ENCODE measurements around the gene GALNTL6. TPM values are rescaled to one million over a fixed set of nuclear protein-coding genes. Genes with fewer than 3 reads are reported as not detected.

Gene GALNTL6
- polyA plus RNA-seq = under 1 TPM in 3 of 4 donors, not detected in 1; 0.30 to 0.45 (median 0.31) TPM
- long read RNA-seq, donor 1 = 0 reads
- long read RNA-seq, donor 2 = 0 reads
- long read RNA-seq, donor 3 = 0 reads
- long read RNA-seq, donor 4 = 0 reads
- long read RNA-seq, donor 5 = 0 reads
- long read RNA-seq, donor 6 = 0 reads
- long read RNA-seq, donor 7 = 0 reads
- long read RNA-seq, donor 8 = 0 reads
- long read RNA-seq, donor 9, partial matches to known transcripts = 0 of 1 reads
- long read RNA-seq, donor 9, other reads (novel, unspliced or antisense) = 0 of 1 reads
- long read RNA-seq, donor 10 = 0 reads

- Histone ChIP-seq H3K9me3 (ENCODE audit: control insufficient read depth in 2 of 2, insufficient read depth in 1 of 2, low read depth in 1 of 2, low read length in 1 of 2) (no peaks in the 10 kb centered on the region), H3K4me1 (ENCODE audit: control insufficient read depth in 3 of 3, insufficient read depth in 2 of 3, low read depth in 1 of 3, low read length in 2 of 3) (peaks cover 0 to 10% (median 3%) of the 10 kb centered on the region in 3 donors), H3K4me3 (ENCODE audit: low read depth in 1 of 3, low read length in 3 of 3) (peak within 1 kb of the TSS in 2 of 3 donors; percentile 33 to 50), H3K36me3 (ENCODE audit: control insufficient read depth in 3 of 3, insufficient read depth in 2 of 3, low read depth in 1 of 3, low read length in 3 of 3) (no peaks in the 10 kb centered on the region), H3K27me3 (ENCODE audit: control insufficient read depth in 3 of 3, insufficient read depth in 3 of 3, low read length in 3 of 3) (peaks cover 2 to 36% (median 14%) of the 10 kb centered on the region in 3 donors), H3K27ac (ENCODE audit: low read depth in 1 of 3, low read length in 2 of 3) (no peak within 1 kb of the TSS)
- no peak for FAIRE-seq
- DNase-seq = peak; percentile 6 to 28
- 2 to 3% (median 3%) methylated on average over 60 to 83 of the region's 83 CpGs for WGBS, 3 donors
Observed at GRCh38 chr4:171812665-171813525, at the start of gene GALNTL6. Gene GALNTL6, plus strand, starts transcription at chr4:171813404.

GRCh38 chr4:171765514-171765913 lies 47.7 kb upstream of the GALNTL6 start:
- Histone ChIP-seq H3K4me1 (ENCODE audit: control insufficient read depth in 3 of 3, insufficient read depth in 2 of 3, low read depth in 1 of 3, low read length in 2 of 3) (no peaks in the 10 kb centered on the region), H3K9me3 (ENCODE audit: control insufficient read depth in 2 of 2, insufficient read depth in 1 of 2, low read depth in 1 of 2, low read length in 1 of 2) (no peaks in the 10 kb centered on the region), H3K36me3 (ENCODE audit: control insufficient read depth in 3 of 3, insufficient read depth in 2 of 3, low read depth in 1 of 3, low read length in 3 of 3) (no peaks in the 10 kb centered on the region), H3K27ac (ENCODE audit: low read depth in 1 of 3, low read length in 2 of 3) (no peak overlapping the region), H3K4me3 (ENCODE audit: low read depth in 1 of 3, low read length in 3 of 3) (no peak overlapping the region), H3K27me3 (ENCODE audit: control insufficient read depth in 3 of 3, insufficient read depth in 3 of 3, low read length in 3 of 3) (no peaks in the 10 kb centered on the region)
- DNase-seq = no peak
- no peak for FAIRE-seq

GRCh38 chr4:171774642-171775190 lies 38.5 kb upstream of the GALNTL6 start:
- H3K27ac ChIP-seq (ENCODE audit: low read depth in 1 of 3, low read length in 2 of 3) = no peak overlapping the region
- H3K4me3 ChIP-seq (ENCODE audit: low read depth in 1 of 3, low read length in 3 of 3) = no peak overlapping the region
- WGBS, 3 donors = 64 to 86% (median 75%) methylated on average over 6 of the region's 6 CpGs
- no peaks in the 10 kb centered on the region for H3K36me3 ChIP-seq (ENCODE audit: control insufficient read depth in 3 of 3, insufficient read depth in 2 of 3, low read depth in 1 of 3, low read length in 3 of 3)
- no peak for FAIRE-seq
- DNase-seq = no peak
- no peaks in the 10 kb centered on the region for H3K27me3 ChIP-seq (ENCODE audit: control insufficient read depth in 3 of 3, insufficient read depth in 3 of 3, low read length in 3 of 3)
- peaks cover 0 to 3% of the 10 kb centered on the region in 2 donors for H3K9me3 ChIP-seq (ENCODE audit: control insufficient read depth in 2 of 2, insufficient read depth in 1 of 2, low read depth in 1 of 2, low read length in 1 of 2)
- H3K4me1 ChIP-seq (ENCODE audit: control insufficient read depth in 3 of 3, insufficient read depth in 2 of 3, low read depth in 1 of 3, low read length in 2 of 3) = no peaks in the 10 kb centered on the region

GRCh38 chr4:171779301-171779700 lies 33.9 kb upstream of the GALNTL6 start:
- Histone ChIP-seq H3K4me1 (ENCODE audit: control insufficient read depth in 3 of 3, insufficient read depth in 2 of 3, low read depth in 1 of 3, low read length in 2 of 3) (no peaks in the 10 kb centered on the region), H3K27ac (ENCODE audit: low read depth in 1 of 3, low read length in 2 of 3) (no peak overlapping the region), H3K4me3 (ENCODE audit: low read depth in 1 of 3, low read length in 3 of 3) (no peak overlapping the region), H3K36me3 (ENCODE audit: control insufficient read depth in 3 of 3, insufficient read depth in 2 of 3, low read depth in 1 of 3, low read length in 3 of 3) (no peaks in the 10 kb centered on the region), H3K9me3 (ENCODE audit: control insufficient read depth in 2 of 2, insufficient read depth in 1 of 2, low read depth in 1 of 2, low read length in 1 of 2) (peaks cover 0 to 10% of the 10 kb centered on the region in 2 donors), H3K27me3 (ENCODE audit: control insufficient read depth in 3 of 3, insufficient read depth in 3 of 3, low read length in 3 of 3) (no peaks in the 10 kb centered on the region)
- 88 to 92% (median 90%) methylated on average over 5 of the region's 5 CpGs for WGBS, 3 donors
- FAIRE-seq = no peak
- DNase-seq = no peak

- no peak for DNase-seq
- H3K4me1 ChIP-seq (ENCODE audit: control insufficient read depth in 3 of 3, insufficient read depth in 2 of 3, low read depth in 1 of 3, low read length in 2 of 3) = no peaks in the 10 kb centered on the region
- H3K4me3 ChIP-seq (ENCODE audit: low read depth in 1 of 3, low read length in 3 of 3) = no peak overlapping the region
- no peak overlapping the region for H3K27ac ChIP-seq (ENCODE audit: low read depth in 1 of 3, low read length in 2 of 3)
- no peaks in the 10 kb centered on the region for H3K27me3 ChIP-seq (ENCODE audit: control insufficient read depth in 3 of 3, insufficient read depth in 3 of 3, low read length in 3 of 3)
- 69 to 72% (median 69%) methylated on average over 3 of the region's 3 CpGs for WGBS, 3 donors
- no peaks in the 10 kb centered on the region for H3K36me3 ChIP-seq (ENCODE audit: control insufficient read depth in 3 of 3, insufficient read depth in 2 of 3, low read depth in 1 of 3, low read length in 3 of 3)
- FAIRE-seq = no peak
- H3K9me3 ChIP-seq (ENCODE audit: control insufficient read depth in 2 of 2, insufficient read depth in 1 of 2, low read depth in 1 of 2, low read length in 1 of 2) = peaks cover 0 to 10% of the 10 kb centered on the region in 2 donors
Observed at GRCh38 chr4:171785388-171785787, 27.8 kb upstream of the GALNTL6 start.

GRCh38 chr4:171793723-171794122 lies 19.5 kb upstream of the GALNTL6 start:
- Histone ChIP-seq H3K4me1 (ENCODE audit: control insufficient read depth in 3 of 3, insufficient read depth in 2 of 3, low read depth in 1 of 3, low read length in 2 of 3) (no peaks in the 10 kb centered on the region), H3K4me3 (ENCODE audit: low read depth in 1 of 3, low read length in 3 of 3) (no peak overlapping the region), H3K27ac (ENCODE audit: low read depth in 1 of 3, low read length in 2 of 3) (no peak overlapping the region), H3K27me3 (ENCODE audit: control insufficient read depth in 3 of 3, insufficient read depth in 3 of 3, low read length in 3 of 3) (no peaks in the 10 kb centered on the region), H3K9me3 (ENCODE audit: control insufficient read depth in 2 of 2, insufficient read depth in 1 of 2, low read depth in 1 of 2, low read length in 1 of 2) (no peaks in the 10 kb centered on the region), H3K36me3 (ENCODE audit: control insufficient read depth in 3 of 3, insufficient read depth in 2 of 3, low read depth in 1 of 3, low read length in 3 of 3) (no peaks in the 10 kb centered on the region)
- no peak for DNase-seq
- FAIRE-seq = no peak
- WGBS, 3 donors = 84 to 89% (median 85%) methylated on average over 5 of the region's 5 CpGs

GRCh38 chr4:171794528-171794927 lies 18.7 kb upstream of the GALNTL6 start:
- H3K9me3 ChIP-seq (ENCODE audit: control insufficient read depth in 2 of 2, insufficient read depth in 1 of 2, low read depth in 1 of 2, low read length in 1 of 2) = no peaks in the 10 kb centered on the region
- WGBS, 3 donors = 82 to 87% (median 83%) methylated on average over 2 of the region's 2 CpGs
- no peak for FAIRE-seq
- H3K27ac ChIP-seq (ENCODE audit: low read depth in 1 of 3, low read length in 2 of 3) = no peak overlapping the region
- no peaks in the 10 kb centered on the region for H3K4me1 ChIP-seq (ENCODE audit: control insufficient read depth in 3 of 3, insufficient read depth in 2 of 3, low read depth in 1 of 3, low read length in 2 of 3)
- no peaks in the 10 kb centered on the region for H3K36me3 ChIP-seq (ENCODE audit: control insufficient read depth in 3 of 3, insufficient read depth in 2 of 3, low read depth in 1 of 3, low read length in 3 of 3)
- no peaks in the 10 kb centered on the region for H3K27me3 ChIP-seq (ENCODE audit: control insufficient read depth in 3 of 3, insufficient read depth in 3 of 3, low read length in 3 of 3)
- DNase-seq = no peak
- H3K4me3 ChIP-seq (ENCODE audit: low read depth in 1 of 3, low read length in 3 of 3) = no peak overlapping the region

GRCh38 chr4:171809854-171810253 lies 3.4 kb upstream of the GALNTL6 start:
- H3K4me1 ChIP-seq (ENCODE audit: control insufficient read depth in 3 of 3, insufficient read depth in 2 of 3, low read depth in 1 of 3, low read length in 2 of 3) = peaks cover 0 to 10% (median 3%) of the 10 kb centered on the region in 3 donors
- WGBS, 3 donors = 67 to 82% (median 78%) methylated on average over 1 of the region's 1 CpG
- DNase-seq = no peak
- H3K9me3 ChIP-seq (ENCODE audit: control insufficient read depth in 2 of 2, insufficient read depth in 1 of 2, low read depth in 1 of 2, low read length in 1 of 2) = no peaks in the 10 kb centered on the region
- H3K27ac ChIP-seq (ENCODE audit: low read depth in 1 of 3, low read length in 2 of 3) = no peak overlapping the region
- peaks cover 2 to 33% (median 14%) of the 10 kb centered on the region in 3 donors for H3K27me3 ChIP-seq (ENCODE audit: control insufficient read depth in 3 of 3, insufficient read depth in 3 of 3, low read length in 3 of 3)
- FAIRE-seq = no peak
- H3K36me3 ChIP-seq (ENCODE audit: control insufficient read depth in 3 of 3, insufficient read depth in 2 of 3, low read depth in 1 of 3, low read length in 3 of 3) = no peaks in the 10 kb centered on the region
- H3K4me3 ChIP-seq (ENCODE audit: low read depth in 1 of 3, low read length in 3 of 3) = no peak overlapping the region

Data from small intestine (tissue), 16 donors.